ENCODE data around the gene ELP5.

GRCh38 chr17:7208027-7208571 lies 43.9 kb upstream of the ELP5 start:
- TF ChIP-seq CTCF (IDR thresholded peaks at IDR 0.05; ENCODE audit: low read depth, low read length, poor library complexity, severe bottlenecking) = no peak
- no peak for TF ChIP-seq EZH2phosphoT487 (IDR thresholded peaks at IDR 0.05; ENCODE audit: borderline replicate concordance, low read length)

Measured in DOHH2 (cell line).